Natural killer cell (primary cell): ENCODE measurements around the gene SEC14L2. TPM values are rescaled to one million over a fixed set of nuclear protein-coding genes. Genes with fewer than 3 reads are reported as not detected.

ENCODE experiments used
- ATAC-seq, 3 donors: fragments of 150-1000 bp in 2 of 3; fragments of 200-7000 bp in 1 of 3; cut with Tn5 transposase; 1 replicate in 1 of 3; 2 replicates in 2 of 3; pipeline ENCODE4 v1.10.0; 2021; ENCODE audit warnings: mild to moderate bottlenecking in 2 of 3, moderate library complexity in 2 of 3
- DNase-seq, 2 donors: peaks; one replicate each; pipeline versions ENCODE4 v3.0.0 to v3.0.0-alpha.2; 2013 to 2021; ENCODE audit warnings: mixed read lengths in 1 of 2
- H3K27ac ChIP-seq: one replicate; pipeline ENCODE4 v1.5.1; 2013; ENCODE audit warnings: mild to moderate bottlenecking, low read length
- H3K27me3 ChIP-seq: one replicate; pipeline ENCODE4 v1.6.1; 2013; ENCODE audit warnings: low read length; ENCODE audit not compliant: control insufficient read depth, insufficient read depth
- H3K36me3 ChIP-seq: one replicate; pipeline ENCODE4 v1.6.1; 2013; ENCODE audit warnings: low read length; ENCODE audit not compliant: control insufficient read depth, insufficient read depth
- H3K4me1 ChIP-seq: one replicate; pipeline ENCODE4 v1.6.1; 2013; ENCODE audit warnings: low read length; ENCODE audit not compliant: control insufficient read depth, insufficient read depth
- H3K4me3 ChIP-seq: one replicate; pipeline ENCODE4 v1.5.1; 2013; ENCODE audit warnings: low read length
- H3K9me3 ChIP-seq: one replicate; pipeline ENCODE4 v1.6.1; 2013; ENCODE audit warnings: low read length; ENCODE audit not compliant: control insufficient read depth, insufficient read depth
- H3K27ac Mint-ChIP-seq, 2 donors: one replicate each; pipeline ENCODE4 v1.8.0; 2022; ENCODE audit warnings: mild to moderate bottlenecking in 2 of 2, mixed read lengths in 2 of 2, moderate library complexity in 1 of 2
- H3K27me3 Mint-ChIP-seq, 2 donors: one replicate each; pipeline ENCODE4 v1.8.0; 2022; ENCODE audit warnings: low read depth in 2 of 2, mixed read lengths in 2 of 2
- H3K36me3 Mint-ChIP-seq: one replicate; pipeline ENCODE4 v1.8.0; 2022; ENCODE audit warnings: mixed read lengths
- H3K4me1 Mint-ChIP-seq, 2 donors: one replicate each; pipeline ENCODE4 v1.8.0; 2022; ENCODE audit warnings: mixed read lengths in 2 of 2
- H3K4me3 Mint-ChIP-seq: one replicate; pipeline ENCODE4 v1.8.0; 2022; ENCODE audit warnings: mild to moderate bottlenecking, moderate library complexity, mixed read lengths
- H3K9me3 Mint-ChIP-seq, 2 donors: one replicate each; pipeline ENCODE4 v1.8.0; 2022; ENCODE audit warnings: mixed read lengths in 2 of 2
- WGBS: methylation state at CpG from one replicate; pipeline ENCODE4 v1.1.7; 2013; ENCODE audit warnings: missing lambda C conversion rate; ENCODE audit not compliant: insufficient coverage; 5-methylcytosine and 5-hydroxymethylcytosine counted together
- intact Hi-C: fragments of 100-400 bp; cut with micrococcal nuclease; formaldehyde crosslinking; loops from one replicate; pipeline ENCODE4 v1.14.2; 2022
- total RNA-seq, 4 donors: library from RNA; stranded (reverse); fragments of 120-200 nt in 1 of 4; gene quantifications; one replicate each; pipeline versions ENCODE4 v1.2.3 to v1.2.4, GENCODE V29; 2013 to 2022
- TF ChIP-seq, protein P1 (sequence below): fragments of 200-600 bp; IDR thresholded peaks from one replicate; pipeline ENCODE4 v1.8.0; 2022; ENCODE audit warnings: antibody characterized with exemption

SEC14L2 gene
- total RNA-seq, 3 donors from 2014 or later (not counting 1 experiment from before 2014, with no cell fraction given) = 0.71 to 6.6 (median 2.7) TPM

GRCh38 chr22:30406400-30406799 is 9.6 kb downstream of the SEC14L2 start:
- ATAC-seq (no peak), DNase-seq (no peak)
- Histone ChIP-seq H3K4me3 (no peak overlapping the region), H3K9me3 (no peaks in the 10 kb centered on the region), H3K4me1 (no peaks in the 10 kb centered on the region), H3K27ac (no peak overlapping the region), H3K36me3 (no peaks in the 10 kb centered on the region), H3K27me3 (no peaks in the 10 kb centered on the region)
- Mint-ChIP-seq H3K27me3 (no peaks in the 10 kb centered on the region), H3K27ac (no peak overlapping the region), H3K4me1 (no peaks in the 10 kb centered on the region), H3K36me3 (no peaks in the 10 kb centered on the region), H3K4me3 (no peak overlapping the region), H3K9me3 (no peaks in the 10 kb centered on the region)
- 96% methylated on average over 6 of the region's 6 CpGs for WGBS
- TF ChIP-seq, protein P1, sequence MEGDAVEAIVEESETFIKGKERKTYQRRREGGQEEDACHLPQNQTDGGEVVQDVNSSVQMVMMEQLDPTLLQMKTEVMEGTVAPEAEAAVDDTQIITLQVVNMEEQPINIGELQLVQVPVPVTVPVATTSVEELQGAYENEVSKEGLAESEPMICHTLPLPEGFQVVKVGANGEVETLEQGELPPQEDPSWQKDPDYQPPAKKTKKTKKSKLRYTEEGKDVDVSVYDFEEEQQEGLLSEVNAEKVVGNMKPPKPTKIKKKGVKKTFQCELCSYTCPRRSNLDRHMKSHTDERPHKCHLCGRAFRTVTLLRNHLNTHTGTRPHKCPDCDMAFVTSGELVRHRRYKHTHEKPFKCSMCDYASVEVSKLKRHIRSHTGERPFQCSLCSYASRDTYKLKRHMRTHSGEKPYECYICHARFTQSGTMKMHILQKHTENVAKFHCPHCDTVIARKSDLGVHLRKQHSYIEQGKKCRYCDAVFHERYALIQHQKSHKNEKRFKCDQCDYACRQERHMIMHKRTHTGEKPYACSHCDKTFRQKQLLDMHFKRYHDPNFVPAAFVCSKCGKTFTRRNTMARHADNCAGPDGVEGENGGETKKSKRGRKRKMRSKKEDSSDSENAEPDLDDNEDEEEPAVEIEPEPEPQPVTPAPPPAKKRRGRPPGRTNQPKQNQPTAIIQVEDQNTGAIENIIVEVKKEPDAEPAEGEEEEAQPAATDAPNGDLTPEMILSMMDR = no peak
- intact Hi-C loops = no loop called here

DNA sequence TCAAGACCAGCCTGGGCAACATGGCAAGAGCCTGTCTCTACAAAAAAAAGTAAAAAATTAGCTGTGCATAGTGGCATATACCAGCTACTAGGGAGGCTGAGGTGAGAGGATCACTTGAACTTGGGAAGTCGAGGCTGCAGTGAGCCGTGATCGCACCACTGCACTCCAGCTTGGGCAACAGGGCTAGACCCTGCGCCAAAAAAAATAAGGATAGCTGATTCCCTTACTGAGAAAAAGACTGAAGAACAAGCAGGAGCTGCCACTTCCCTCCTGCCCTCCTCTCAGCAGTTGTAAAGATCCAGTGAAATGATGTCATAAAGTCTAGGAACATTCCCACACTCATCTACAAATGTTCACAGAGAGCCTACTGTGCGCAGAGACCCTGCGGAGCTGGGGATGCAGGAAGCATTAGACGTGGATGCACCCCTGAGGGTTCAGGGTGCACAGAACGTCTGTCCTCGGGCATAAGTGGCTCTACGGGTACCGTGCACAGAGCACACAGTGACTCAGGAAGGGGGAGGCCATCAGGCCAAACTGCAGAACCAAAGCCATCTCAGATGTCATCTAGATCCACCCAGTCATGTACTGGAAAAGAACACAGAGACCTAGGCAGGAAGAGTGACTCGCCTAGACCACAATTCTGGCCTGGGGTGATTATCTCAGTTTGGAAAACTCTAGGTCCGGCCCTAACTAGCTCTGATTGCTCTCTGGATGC is 11.7 kb downstream of the SEC14L2 start:
- no peak overlapping the region for H3K4me3 Mint-ChIP-seq
- no peaks in the 10 kb centered on the region for H3K4me1 ChIP-seq
- DNase-seq = no peak
- 82% methylated on average over 13 of the region's 13 CpGs for WGBS
- ATAC-seq = no peak
- no peak overlapping the region for H3K27ac Mint-ChIP-seq
- intact Hi-C loops = no loop called here
- no peaks in the 10 kb centered on the region for H3K27me3 Mint-ChIP-seq
- H3K9me3 ChIP-seq = no peaks in the 10 kb centered on the region
- no peaks in the 10 kb centered on the region for H3K4me1 Mint-ChIP-seq
- no peaks in the 10 kb centered on the region for H3K36me3 Mint-ChIP-seq
- no peaks in the 10 kb centered on the region for H3K27me3 ChIP-seq
- TF ChIP-seq, protein P1 = no peak
- no peaks in the 10 kb centered on the region for H3K36me3 ChIP-seq
- H3K9me3 Mint-ChIP-seq = no peaks in the 10 kb centered on the region
- no peak overlapping the region for H3K4me3 ChIP-seq
- H3K27ac ChIP-seq = no peak overlapping the region

GRCh38 chr22:30411780-30412179 is 15.0 kb downstream of the SEC14L2 start:
- no peak for DNase-seq
- no peaks in the 10 kb centered on the region for H3K27me3 ChIP-seq
- no peak overlapping the region for H3K4me3 Mint-ChIP-seq
- H3K4me1 ChIP-seq = no peaks in the 10 kb centered on the region
- intact Hi-C loops = no loop called here
- 89% methylated on average over 3 of the region's 3 CpGs for WGBS
- H3K4me3 ChIP-seq = no peak overlapping the region
- TF ChIP-seq, protein P1 = no peak
- H3K4me1 Mint-ChIP-seq = no peaks in the 10 kb centered on the region
- no peak overlapping the region for H3K27ac ChIP-seq
- ATAC-seq = no peak
- H3K36me3 Mint-ChIP-seq = no peaks in the 10 kb centered on the region
- no peaks in the 10 kb centered on the region for H3K9me3 Mint-ChIP-seq
- no peak overlapping the region for H3K27ac Mint-ChIP-seq
- no peaks in the 10 kb centered on the region for H3K9me3 ChIP-seq
- no peaks in the 10 kb centered on the region for H3K27me3 Mint-ChIP-seq
- H3K36me3 ChIP-seq = peaks cover 4% of the 10 kb centered on the region

DNA sequence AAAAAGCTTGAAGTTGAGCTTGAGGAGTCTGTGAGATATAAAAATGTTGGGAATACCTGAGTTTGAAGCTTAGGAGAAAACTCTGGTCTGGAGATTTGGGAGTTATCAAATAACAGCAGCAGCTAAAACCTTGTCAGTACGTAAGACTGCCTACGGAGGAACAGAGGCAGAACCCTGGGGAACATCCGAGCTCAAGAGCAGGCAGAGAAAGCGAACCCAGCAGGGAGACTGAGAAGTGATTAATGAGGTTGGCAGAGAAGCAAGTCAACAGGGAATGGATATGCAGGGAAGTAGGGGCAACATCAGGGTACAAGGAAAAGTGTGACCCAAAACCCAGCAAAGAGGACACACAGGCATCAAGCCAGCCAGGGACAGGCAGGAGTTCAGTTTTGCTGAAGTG is 16.2 kb downstream of the SEC14L2 start:
- Mint-ChIP-seq H3K27me3 (no peaks in the 10 kb centered on the region), H3K27ac (no peak overlapping the region), H3K4me3 (no peak overlapping the region), H3K9me3 (no peaks in the 10 kb centered on the region), H3K4me1 (no peaks in the 10 kb centered on the region), H3K36me3 (no peaks in the 10 kb centered on the region)
- TF ChIP-seq, protein P1 = no peak
- WGBS = 96% methylated on average over 4 of the region's 4 CpGs
- Histone ChIP-seq H3K4me3 (no peak overlapping the region), H3K27ac (no peak overlapping the region), H3K27me3 (no peaks in the 10 kb centered on the region), H3K9me3 (no peaks in the 10 kb centered on the region), H3K36me3 (peaks cover 4% of the 10 kb centered on the region), H3K4me1 (no peaks in the 10 kb centered on the region)
- intact Hi-C loops = no loop called here
- ATAC-seq (no peak), DNase-seq (no peak)
